Measurements from ENCODE around the gene DDX56.

Gene DDX56

GRCh38 chr7:44537442-44537841 is 36.3 kb downstream of the DDX56 start:
- no peaks in the 10 kb centered on the region for H3F3A ChIP-seq (ENCODE audit: low read depth)
- no peaks in the 10 kb centered on the region for H4K20me1 ChIP-seq (ENCODE audit: insufficient read depth, low read length, poor library complexity, severe bottlenecking)
- no peaks in the 10 kb centered on the region for H3K36me3 ChIP-seq (ENCODE audit: insufficient read depth, low read length)
- no peaks in the 10 kb centered on the region for H3K27me3 ChIP-seq (ENCODE audit: insufficient read depth, low read length, poor library complexity, severe bottlenecking)
- no peak overlapping the region for H3K4me2 ChIP-seq (ENCODE audit: low read depth, low read length, poor library complexity, severe bottlenecking)
- no peak overlapping the region for H3K4me3 ChIP-seq (ENCODE audit: low read length, poor library complexity, severe bottlenecking)
- no peaks in the 10 kb centered on the region for H3K9me2 ChIP-seq (replicated peaks; ENCODE audit: low read depth, low read length)
- H3K79me2 ChIP-seq (ENCODE audit: insufficient read depth, low read length) = no peaks in the 10 kb centered on the region
- no peak overlapping the region for H3K9ac ChIP-seq (ENCODE audit: low read depth, low read length, poor library complexity, severe bottlenecking)
- no peaks in the 10 kb centered on the region for H3K9me3 ChIP-seq (ENCODE audit: insufficient read depth, low read depth, low read length)
- H3K4me1 ChIP-seq (ENCODE audit: insufficient read depth, low read length, poor library complexity, severe bottlenecking) = no peaks in the 10 kb centered on the region
- no peak overlapping the region for H2AFZ ChIP-seq (ENCODE audit: low read length)
- no peak for TF ChIP-seq EZH2phosphoT487 (IDR thresholded peaks at IDR 0.05; ENCODE audit: borderline replicate concordance)
- TF ChIP-seq CTCF (conservative IDR thresholded peaks at IDR 0.05; ENCODE audit: low read length) = no peak

GRCh38 chr7:44536090-44536489 is 37.6 kb downstream of the DDX56 start:
- Histone ChIP-seq H3K9me2 (replicated peaks; ENCODE audit: low read depth, low read length) (no peaks in the 10 kb centered on the region), H3K27me3 (ENCODE audit: insufficient read depth, low read length, poor library complexity, severe bottlenecking) (no peaks in the 10 kb centered on the region), H4K20me1 (ENCODE audit: insufficient read depth, low read length, poor library complexity, severe bottlenecking) (no peaks in the 10 kb centered on the region), H3F3A (ENCODE audit: low read depth) (no peaks in the 10 kb centered on the region), H3K9ac (ENCODE audit: low read depth, low read length, poor library complexity, severe bottlenecking) (no peak overlapping the region), H2AFZ (ENCODE audit: low read length) (no peak overlapping the region), H3K4me1 (ENCODE audit: insufficient read depth, low read length, poor library complexity, severe bottlenecking) (no peaks in the 10 kb centered on the region), H3K4me3 (ENCODE audit: low read length, poor library complexity, severe bottlenecking) (no peak overlapping the region), H3K79me2 (ENCODE audit: insufficient read depth, low read length) (no peaks in the 10 kb centered on the region), H3K4me2 (ENCODE audit: low read depth, low read length, poor library complexity, severe bottlenecking) (no peak overlapping the region), H3K9me3 (ENCODE audit: insufficient read depth, low read depth, low read length) (no peaks in the 10 kb centered on the region), H3K36me3 (ENCODE audit: insufficient read depth, low read length) (no peaks in the 10 kb centered on the region)
- no peak for TF ChIP-seq EZH2phosphoT487 (IDR thresholded peaks at IDR 0.05; ENCODE audit: borderline replicate concordance)
- no peak for TF ChIP-seq CTCF (conservative IDR thresholded peaks at IDR 0.05; ENCODE audit: low read length)

- Histone ChIP-seq H3K36me3 (ENCODE audit: insufficient read depth, low read length) (no peaks in the 10 kb centered on the region), H3K4me3 (ENCODE audit: low read length, poor library complexity, severe bottlenecking) (no peak overlapping the region), H3K4me1 (ENCODE audit: insufficient read depth, low read length, poor library complexity, severe bottlenecking) (no peaks in the 10 kb centered on the region), H3K27me3 (ENCODE audit: insufficient read depth, low read length, poor library complexity, severe bottlenecking) (no peaks in the 10 kb centered on the region), H3K9ac (ENCODE audit: low read depth, low read length, poor library complexity, severe bottlenecking) (no peak overlapping the region), H4K20me1 (ENCODE audit: insufficient read depth, low read length, poor library complexity, severe bottlenecking) (no peaks in the 10 kb centered on the region), H3K4me2 (ENCODE audit: low read depth, low read length, poor library complexity, severe bottlenecking) (no peak overlapping the region), H2AFZ (ENCODE audit: low read length) (no peak overlapping the region), H3K9me2 (replicated peaks; ENCODE audit: low read depth, low read length) (no peaks in the 10 kb centered on the region), H3K9me3 (ENCODE audit: insufficient read depth, low read depth, low read length) (no peaks in the 10 kb centered on the region), H3F3A (ENCODE audit: low read depth) (no peaks in the 10 kb centered on the region), H3K79me2 (ENCODE audit: insufficient read depth, low read length) (no peaks in the 10 kb centered on the region)
- TF ChIP-seq CTCF (conservative IDR thresholded peaks at IDR 0.05; ENCODE audit: low read length) (no peak), EZH2phosphoT487 (IDR thresholded peaks at IDR 0.05; ENCODE audit: borderline replicate concordance) (no peak)
Measured at GRCh38 chr7:44535348-44536064, 38.2 kb downstream of the DDX56 start.
